Measurements from ENCODE around the gene TPCN2. TPM values are rescaled to one million over a fixed set of nuclear protein-coding genes. Genes with fewer than 3 reads are reported as not detected.

Gene TPCN2
- total RNA-seq, 6 donors from 2014 or later: 12.5 to 61.8 (median 18.8) TPM

GRCh38 chr11:69113646-69114340, 65.1 kb downstream of the TPCN2 start:
- no peak overlapping the region for H3K27ac ChIP-seq

DNA sequence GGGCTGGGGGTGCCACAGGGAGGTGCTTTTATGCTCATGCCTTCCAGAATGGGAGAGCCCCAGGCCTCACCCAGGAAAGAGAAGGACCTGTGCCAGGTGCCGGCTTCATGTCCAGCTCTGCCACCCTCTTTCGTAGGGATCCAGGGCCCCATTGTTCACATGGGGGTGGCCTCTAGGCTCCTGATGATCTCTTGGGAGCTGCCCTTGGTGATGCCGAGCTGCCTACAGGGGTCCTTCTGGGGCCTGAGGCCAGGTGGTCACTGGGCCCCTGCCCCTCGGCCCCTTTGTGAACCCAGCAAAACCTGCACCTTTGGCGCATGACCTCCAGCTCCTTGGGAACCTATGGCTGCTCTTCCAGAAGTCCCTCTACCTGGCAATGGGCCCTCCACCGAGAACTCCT, 65.6 kb downstream of the TPCN2 start:
- H3K27me3 ChIP-seq: no peaks in the 10 kb centered on the region
- DNase-seq (no peak), ATAC-seq (ENCODE audit: low FRiP score in 2 of 2) (no peak)
- peaks cover 6 to 20% (median 11%) of the 10 kb centered on the region in 4 donors for H3K4me1 ChIP-seq
- peak overlapping the region; percentile 65 to 81 (median 79) for H3K27ac ChIP-seq
- no peaks in the 10 kb centered on the region for H3K36me3 ChIP-seq
- 85 to 88% methylated on average over 6 of the region's 6 CpGs for WGBS, 2 donors
- H3K9me3 ChIP-seq: peaks cover 0 to 4% (median 0%) of the 10 kb centered on the region in 4 donors
- H3K4me3 ChIP-seq: no peak overlapping the region
- TF ChIP-seq EP300 (IDR thresholded peaks at IDR 0.05) (no peak), POLR2AphosphoS5 (IDR thresholded peaks at IDR 0.05) (no peak), POLR2A (IDR thresholded peaks at IDR 0.05) (no peak)
- TF ChIP-seq, protein P1, sequence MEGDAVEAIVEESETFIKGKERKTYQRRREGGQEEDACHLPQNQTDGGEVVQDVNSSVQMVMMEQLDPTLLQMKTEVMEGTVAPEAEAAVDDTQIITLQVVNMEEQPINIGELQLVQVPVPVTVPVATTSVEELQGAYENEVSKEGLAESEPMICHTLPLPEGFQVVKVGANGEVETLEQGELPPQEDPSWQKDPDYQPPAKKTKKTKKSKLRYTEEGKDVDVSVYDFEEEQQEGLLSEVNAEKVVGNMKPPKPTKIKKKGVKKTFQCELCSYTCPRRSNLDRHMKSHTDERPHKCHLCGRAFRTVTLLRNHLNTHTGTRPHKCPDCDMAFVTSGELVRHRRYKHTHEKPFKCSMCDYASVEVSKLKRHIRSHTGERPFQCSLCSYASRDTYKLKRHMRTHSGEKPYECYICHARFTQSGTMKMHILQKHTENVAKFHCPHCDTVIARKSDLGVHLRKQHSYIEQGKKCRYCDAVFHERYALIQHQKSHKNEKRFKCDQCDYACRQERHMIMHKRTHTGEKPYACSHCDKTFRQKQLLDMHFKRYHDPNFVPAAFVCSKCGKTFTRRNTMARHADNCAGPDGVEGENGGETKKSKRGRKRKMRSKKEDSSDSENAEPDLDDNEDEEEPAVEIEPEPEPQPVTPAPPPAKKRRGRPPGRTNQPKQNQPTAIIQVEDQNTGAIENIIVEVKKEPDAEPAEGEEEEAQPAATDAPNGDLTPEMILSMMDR (IDR thresholded peaks at IDR 0.05): no peak

More at GRCh38 chr11:69113646-69114340, 65.1 kb downstream of the TPCN2 start:
- Histone ChIP-seq H3K4me1 (peaks cover 6 to 20% (median 11%) of the 10 kb centered on the region in 4 donors), H3K9me3 (no peaks in the 10 kb centered on the region), H3K27me3 (no peaks in the 10 kb centered on the region), H3K4me3 (no peak overlapping the region), H3K36me3 (no peaks in the 10 kb centered on the region)
- TF ChIP-seq, protein P1 (IDR thresholded peaks at IDR 0.05): no peak
- TF ChIP-seq POLR2A (IDR thresholded peaks at IDR 0.05): no peak
- no peak for TF ChIP-seq EP300 (IDR thresholded peaks at IDR 0.05)
- TF ChIP-seq POLR2AphosphoS5 (IDR thresholded peaks at IDR 0.05): no peak
- 85 to 86% methylated on average over 20 to 22 of the region's 22 CpGs for WGBS, 2 donors
- DNase-seq: no peak
- no peak for ATAC-seq (ENCODE audit: low FRiP score in 2 of 2)

DNA sequence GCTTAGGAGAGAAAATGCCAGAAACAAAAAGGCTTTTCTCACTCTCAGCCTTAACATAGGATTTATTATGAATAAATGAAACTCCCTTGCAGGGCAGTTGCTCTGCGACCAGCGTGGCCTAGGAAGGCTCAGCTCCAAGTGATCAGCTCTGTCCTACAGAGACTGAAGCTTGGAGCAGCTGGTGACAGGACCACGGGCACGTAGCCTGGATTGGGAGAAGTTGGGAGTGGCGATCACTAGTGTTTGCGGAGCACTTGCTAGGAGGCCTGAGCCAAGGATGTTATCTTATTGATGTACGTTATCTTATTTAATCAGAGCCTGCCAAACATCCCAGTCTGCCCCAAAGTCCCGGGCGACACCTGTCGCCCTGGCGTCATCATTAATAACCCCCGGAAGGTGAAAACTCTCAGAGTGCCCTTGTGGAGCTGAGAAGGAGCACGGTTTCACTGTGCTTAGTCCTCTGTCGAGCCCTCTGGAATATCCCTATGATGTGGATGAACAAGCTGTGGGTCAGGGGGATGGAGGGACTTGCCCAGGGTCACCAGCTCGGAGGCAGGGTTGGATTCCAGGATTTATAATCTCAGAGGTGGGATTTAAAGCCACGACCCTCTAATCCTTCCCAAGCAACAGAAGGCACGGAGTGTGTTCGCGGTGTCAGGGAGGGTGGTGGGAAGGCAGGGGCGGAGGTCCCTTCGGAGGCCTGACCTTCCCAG, 66.2 kb downstream of the TPCN2 start:
- Histone ChIP-seq H3K9me3 (peaks cover 0 to 4% (median 0%) of the 10 kb centered on the region in 4 donors), H3K27me3 (no peaks in the 10 kb centered on the region), H3K4me1 (peaks cover 6 to 20% (median 11%) of the 10 kb centered on the region in 4 donors), H3K36me3 (no peaks in the 10 kb centered on the region), H3K4me3 (no peak overlapping the region), H3K27ac (peak overlapping the region; percentile 65 to 81 (median 79))
- 61 to 72% methylated on average over 9 to 21 of the region's 21 CpGs for WGBS, 2 donors
- peak; percentile 35 to 46 for ATAC-seq (ENCODE audit: low FRiP score in 2 of 2)
- TF ChIP-seq POLR2AphosphoS5 (IDR thresholded peaks at IDR 0.05): no peak
- TF ChIP-seq, protein P1 (IDR thresholded peaks at IDR 0.05): peak in 1 of 6 experiments; percentile 9
- DNase-seq: peak in 1 of 2 donors; percentile 38

GRCh38 chr11:69115586-69116560, 67.1 kb downstream of the TPCN2 start:
- ATAC-seq (ENCODE audit: low FRiP score in 2 of 2): peak; percentile 48 to 90
- 77 to 79% methylated on average over 22 to 40 of the region's 41 CpGs for WGBS, 2 donors
- peak; percentile 28 to 60 for TF ChIP-seq POLR2AphosphoS5 (IDR thresholded peaks at IDR 0.05)
- TF ChIP-seq POLR2A (IDR thresholded peaks at IDR 0.05): peak in 1 of 4 donors; percentile 50
- TF ChIP-seq EP300 (IDR thresholded peaks at IDR 0.05): peak in 1 of 4 donors; percentile 74
- TF ChIP-seq, protein P1 (IDR thresholded peaks at IDR 0.05): no peak

More at GRCh38 chr11:69115586-69116560, 67.1 kb downstream of the TPCN2 start:
- Histone ChIP-seq H3K4me1 (peaks cover 6 to 20% (median 11%) of the 10 kb centered on the region in 4 donors), H3K27ac (peak overlapping the region; percentile 65 to 81 (median 79)), H3K9me3 (peaks cover 0 to 4% (median 0%) of the 10 kb centered on the region in 4 donors), H3K4me3 (no peak overlapping the region), H3K36me3 (no peaks in the 10 kb centered on the region), H3K27me3 (no peaks in the 10 kb centered on the region)
- DNase-seq: peak; percentile 90

All from upper lobe of left lung (tissue), 6 donors.